HG03457 (cell line): Measurements from ENCODE around the gene WDR64.
A peak's percentile ranks its signal among the peaks of the same experiment; 100 is the strongest.

Source experiments
- ATAC-seq: cut with Tn5 transposase; IDR thresholded peaks from one replicate; pipeline ENCODE4 v1.9.1; 2021; ENCODE audit warnings: moderate number of reproducible peaks; ENCODE audit not compliant: unreplicated experiment

WDR64 gene

GRCh38 chr1:241834733-241835377, 182.8 kb downstream of the WDR64 start:
- no peak for ATAC-seq

GRCh38 chr1:241836941-241837340, 184.9 kb downstream of the WDR64 start:
- ATAC-seq = no peak

- no peak for ATAC-seq
Measured at GRCh38 chr1:241837416-241837815, 185.3 kb downstream of the WDR64 start.

GRCh38 chr1:241837901-241838300, 185.8 kb downstream of the WDR64 start:
- ATAC-seq = no peak

GRCh38 chr1:241838897-241839296, 186.8 kb downstream of the WDR64 start:
- no peak for ATAC-seq

GRCh38 chr1:241839369-241839979, 187.4 kb downstream of the WDR64 start:
- peak; percentile 52 for ATAC-seq

GRCh38 chr1:241840164-241840563, 188.1 kb downstream of the WDR64 start:
- ATAC-seq = no peak

- ATAC-seq = no peak
Measured at GRCh38 chr1:241841691-241842090, 189.6 kb downstream of the WDR64 start.

- ATAC-seq = no peak
Measured at GRCh38 chr1:241842565-241842964, 190.5 kb downstream of the WDR64 start.

- ATAC-seq = no peak
Measured at GRCh38 chr1:241844593-241844992, 192.5 kb downstream of the WDR64 start.

- no peak for ATAC-seq
Measured at GRCh38 chr1:241846375-241846774, 194.3 kb downstream of the WDR64 start.

- no peak for ATAC-seq
Measured at GRCh38 chr1:241846862-241847539, 194.9 kb downstream of the WDR64 start.

GRCh38 chr1:241847540-241847795, 195.4 kb downstream of the WDR64 start:
- no peak for ATAC-seq

GRCh38 chr1:241847796-241848685, 196.0 kb downstream of the WDR64 start, which contains the start of gene EXO1:
Gene EXO1 (plus strand): TSS chr1:241848204. CDS start chr1:241850426, 2,222 bp downstream.
- ATAC-seq = peak; percentile 98

GRCh38 chr1:241848686-241849344, 196.7 kb downstream of the WDR64 start:
- no peak for ATAC-seq

GRCh38 chr1:241849345-241849695, 197.2 kb downstream of the WDR64 start:
- ATAC-seq = no peak
